ENCODE data around the gene ERG28.

The ERG28 gene

GRCh38 chr14:75675265-75675960 is 14.7 kb upstream of the ERG28 start:
- Mint-ChIP-seq H3K4me3 (no peak overlapping the region), H3K27me3 (no peaks in the 10 kb centered on the region), H3K9me3 (peaks cover 4% of the 10 kb centered on the region), H3K4me1 (ENCODE audit: low read depth) (peaks cover 29% of the 10 kb centered on the region), H3K36me3 (ENCODE audit: low read depth) (peaks cover 51% of the 10 kb centered on the region), H3K27ac (no peak overlapping the region)
- DNase-seq, result no peak

- Mint-ChIP-seq H3K4me3 (no peak overlapping the region), H3K9me3 (peaks cover 4% of the 10 kb centered on the region), H3K27ac (peak overlapping the region; percentile 85), H3K27me3 (no peaks in the 10 kb centered on the region), H3K36me3 (ENCODE audit: low read depth) (peaks cover 59% of the 10 kb centered on the region), H3K4me1 (ENCODE audit: low read depth) (peaks cover 32% of the 10 kb centered on the region)
- no peak for DNase-seq
Measured at GRCh38 chr14:75673345-75674035, 12.8 kb upstream of the ERG28 start.

GRCh38 chr14:75672605-75673192 is 12.0 kb upstream of the ERG28 start:
- Mint-ChIP-seq H3K4me1 (ENCODE audit: low read depth) (peaks cover 32% of the 10 kb centered on the region), H3K4me3 (no peak overlapping the region), H3K27ac (peak overlapping the region; percentile 85), H3K36me3 (ENCODE audit: low read depth) (peaks cover 62% of the 10 kb centered on the region), H3K9me3 (peaks cover 4% of the 10 kb centered on the region), H3K27me3 (no peaks in the 10 kb centered on the region)
- DNase-seq, result no peak

GRCh38 chr14:75667099-75667765 is 6.6 kb upstream of the ERG28 start:
- no peak overlapping the region for H3K4me3 Mint-ChIP-seq
- H3K4me1 Mint-ChIP-seq (ENCODE audit: low read depth), result peaks cover 17% of the 10 kb centered on the region
- no peak overlapping the region for H3K27ac Mint-ChIP-seq
- DNase-seq, result no peak
- no peaks in the 10 kb centered on the region for H3K9me3 Mint-ChIP-seq
- H3K36me3 Mint-ChIP-seq (ENCODE audit: low read depth), result peaks cover 73% of the 10 kb centered on the region
- no peaks in the 10 kb centered on the region for H3K27me3 Mint-ChIP-seq

GRCh38 chr14:75662966-75663365 is 2.3 kb upstream of the ERG28 start:
- Mint-ChIP-seq H3K27ac (no peak overlapping the region), H3K36me3 (ENCODE audit: low read depth) (peaks cover 46% of the 10 kb centered on the region)
- no peak for DNase-seq

GRCh38 chr14:75661499-75661814 is 781 bp upstream of the ERG28 start:
- Mint-ChIP-seq H3K36me3 (ENCODE audit: low read depth) (peaks cover 39% of the 10 kb centered on the region), H3K9me3 (no peaks in the 10 kb centered on the region), H3K27me3 (no peaks in the 10 kb centered on the region), H3K4me3 (peak overlapping the region; percentile 92), H3K4me1 (ENCODE audit: low read depth) (peaks cover 35% of the 10 kb centered on the region), H3K27ac (peak overlapping the region; percentile 96)
- DNase-seq, result no peak

More at GRCh38 chr14:75662966-75663365, 2.3 kb upstream of the ERG28 start:
- H3K9me3 Mint-ChIP-seq, result no peaks in the 10 kb centered on the region
- H3K27me3 Mint-ChIP-seq, result no peaks in the 10 kb centered on the region
- peak overlapping the region; percentile 49 for H3K4me3 Mint-ChIP-seq
- H3K4me1 Mint-ChIP-seq (ENCODE audit: low read depth), result peaks cover 35% of the 10 kb centered on the region

GRCh38 chr14:75660238-75660629 is 442 bp downstream of the ERG28 start:
- H3K36me3 Mint-ChIP-seq (ENCODE audit: low read depth), result peaks cover 39% of the 10 kb centered on the region

GRCh38 chr14:75658957-75659356 is 1.7 kb downstream of the ERG28 start:
- Mint-ChIP-seq H3K4me1 (ENCODE audit: low read depth) (peaks cover 34% of the 10 kb centered on the region), H3K4me3 (no peak overlapping the region), H3K27me3 (no peaks in the 10 kb centered on the region), H3K27ac (peak overlapping the region; percentile 74), H3K9me3 (no peaks in the 10 kb centered on the region), H3K36me3 (ENCODE audit: low read depth) (peaks cover 39% of the 10 kb centered on the region)
- no peak for DNase-seq

More at GRCh38 chr14:75660238-75660629, 442 bp downstream of the ERG28 start:
- Mint-ChIP-seq H3K4me1 (ENCODE audit: low read depth) (peaks cover 34% of the 10 kb centered on the region), H3K4me3 (peak overlapping the region; percentile 92), H3K27me3 (no peaks in the 10 kb centered on the region), H3K27ac (peak overlapping the region; percentile 96), H3K9me3 (no peaks in the 10 kb centered on the region)
- DNase-seq, result no peak

- Mint-ChIP-seq H3K4me1 (ENCODE audit: low read depth) (peaks cover 30% of the 10 kb centered on the region), H3K36me3 (ENCODE audit: low read depth) (peaks cover 50% of the 10 kb centered on the region), H3K27ac (peak overlapping the region; percentile 51), H3K4me3 (no peak overlapping the region), H3K9me3 (no peaks in the 10 kb centered on the region), H3K27me3 (no peaks in the 10 kb centered on the region)
- DNase-seq, result no peak
Measured at GRCh38 chr14:75657331-75657730, 3.3 kb downstream of the ERG28 start.

- H3K36me3 Mint-ChIP-seq (ENCODE audit: low read depth), result peaks cover 59% of the 10 kb centered on the region
- H3K27ac Mint-ChIP-seq, result no peak overlapping the region
- H3K27me3 Mint-ChIP-seq, result no peaks in the 10 kb centered on the region
- DNase-seq, result no peak
- H3K4me3 Mint-ChIP-seq, result no peak overlapping the region
- H3K4me1 Mint-ChIP-seq (ENCODE audit: low read depth), result peaks cover 19% of the 10 kb centered on the region
- no peaks in the 10 kb centered on the region for H3K9me3 Mint-ChIP-seq
Measured at GRCh38 chr14:75655235-75655634, 5.4 kb downstream of the ERG28 start.

- Mint-ChIP-seq H3K9me3 (no peaks in the 10 kb centered on the region), H3K27ac (no peak overlapping the region), H3K36me3 (ENCODE audit: low read depth) (peaks cover 69% of the 10 kb centered on the region), H3K27me3 (no peaks in the 10 kb centered on the region), H3K4me3 (no peak overlapping the region), H3K4me1 (ENCODE audit: low read depth) (peaks cover 12% of the 10 kb centered on the region)
- peak; percentile 88 for DNase-seq
Measured at GRCh38 chr14:75654127-75654732, 6.4 kb downstream of the ERG28 start.

- Mint-ChIP-seq H3K36me3 (ENCODE audit: low read depth) (peaks cover 75% of the 10 kb centered on the region), H3K4me1 (ENCODE audit: low read depth) (peaks cover 8% of the 10 kb centered on the region), H3K9me3 (no peaks in the 10 kb centered on the region), H3K4me3 (no peak overlapping the region), H3K27ac (no peak overlapping the region), H3K27me3 (no peaks in the 10 kb centered on the region)
- DNase-seq, result no peak
Measured at GRCh38 chr14:75653563-75653962, 7.1 kb downstream of the ERG28 start.

- Mint-ChIP-seq H3K27me3 (no peaks in the 10 kb centered on the region), H3K27ac (no peak overlapping the region), H3K4me3 (no peak overlapping the region), H3K4me1 (ENCODE audit: low read depth) (peaks cover 6% of the 10 kb centered on the region), H3K36me3 (ENCODE audit: low read depth) (peaks cover 85% of the 10 kb centered on the region), H3K9me3 (no peaks in the 10 kb centered on the region)
- no peak for DNase-seq
Measured at GRCh38 chr14:75650253-75651058, 10.2 kb downstream of the ERG28 start.

- no peaks in the 10 kb centered on the region for H3K27me3 Mint-ChIP-seq
- peaks cover 6% of the 10 kb centered on the region for H3K4me1 Mint-ChIP-seq (ENCODE audit: low read depth)
- DNase-seq, result no peak
- no peaks in the 10 kb centered on the region for H3K9me3 Mint-ChIP-seq
- peaks cover 78% of the 10 kb centered on the region for H3K36me3 Mint-ChIP-seq (ENCODE audit: low read depth)
- H3K27ac Mint-ChIP-seq, result no peak overlapping the region
- no peak overlapping the region for H3K4me3 Mint-ChIP-seq
Measured at GRCh38 chr14:75649773-75650172, 10.9 kb downstream of the ERG28 start.
